T-helper 17 cell (primary cell): ENCODE data around the gene WBP1. TPM values are rescaled to one million over a fixed set of nuclear protein-coding genes. Genes with fewer than 3 reads are reported as not detected.

ENCODE experiments used
- ATAC-seq: fragments of 150-1000 bp; cut with Tn5 transposase; 2 replicates; pipeline ENCODE4 v1.10.0; 2021; ENCODE audit warnings: mild to moderate bottlenecking, moderate library complexity
- DNase-seq, 3 donors: peaks; one replicate each; pipeline versions ENCODE4 v3.0.0 to v3.0.0-alpha.2; 2020 to 2021
- H3K9me3 ChIP-seq: one replicate; pipeline ENCODE4 v1.7.0; 2013; ENCODE audit warnings: low read length, mild to moderate bottlenecking; ENCODE audit not compliant: control insufficient read depth, poor library complexity, severe bottlenecking
- H3K27ac Mint-ChIP-seq: one replicate; pipeline ENCODE4 v1.8.0; 2022; ENCODE audit warnings: mild to moderate bottlenecking, moderate library complexity, mixed read lengths
- H3K27me3 Mint-ChIP-seq: one replicate; pipeline ENCODE4 v1.8.0; 2022; ENCODE audit warnings: mixed read lengths
- H3K36me3 Mint-ChIP-seq: one replicate; pipeline ENCODE4 v1.8.0; 2022; ENCODE audit warnings: low read depth, mixed read lengths
- H3K4me1 Mint-ChIP-seq: one replicate; pipeline ENCODE4 v1.8.0; 2022; ENCODE audit warnings: mild to moderate bottlenecking, mixed read lengths
- H3K4me3 Mint-ChIP-seq: one replicate; pipeline ENCODE4 v1.8.0; 2022; ENCODE audit warnings: mild to moderate bottlenecking, moderate library complexity, mixed read lengths
- total RNA-seq, 4 donors: library from RNA in 2 of 4; stranded (reverse) in 2 of 4; gene quantifications; one replicate each; pipeline ENCODE4 v1.2.3 and lab custom pipeline; 2022 to 2026

WBP1 gene
- total RNA-seq, 2 donors from 2014 or later: 61.7 to 64.2 TPM

GRCh38 chr2:74489906-74490305 is 31.7 kb downstream of the WBP1 start:
- peaks cover 11% of the 10 kb centered on the region for H3K36me3 Mint-ChIP-seq
- no peak overlapping the region for H3K4me3 Mint-ChIP-seq
- no peak for ATAC-seq

GRCh38 chr2:74491648-74492544 is 33.7 kb downstream of the WBP1 start:
- ATAC-seq (no peak), DNase-seq (no peak)
- Mint-ChIP-seq H3K27ac (no peak overlapping the region), H3K4me1 (peaks cover 8% of the 10 kb centered on the region), H3K4me3 (no peak overlapping the region), H3K36me3 (peaks cover 11% of the 10 kb centered on the region), H3K27me3 (no peaks in the 10 kb centered on the region)
- no peaks in the 10 kb centered on the region for H3K9me3 ChIP-seq

More at GRCh38 chr2:74489906-74490305, 31.7 kb downstream of the WBP1 start:
- no peaks in the 10 kb centered on the region for H3K27me3 Mint-ChIP-seq
- no peak for DNase-seq
- H3K4me1 Mint-ChIP-seq: peaks cover 12% of the 10 kb centered on the region
- H3K9me3 ChIP-seq: no peaks in the 10 kb centered on the region
- H3K27ac Mint-ChIP-seq: peak overlapping the region; percentile 60

GRCh38 chr2:74493546-74493945 is 35.3 kb downstream of the WBP1 start:
- H3K27ac Mint-ChIP-seq: no peak overlapping the region
- peaks cover 11% of the 10 kb centered on the region for H3K27me3 Mint-ChIP-seq
- ATAC-seq (no peak), DNase-seq (no peak)
- H3K4me3 Mint-ChIP-seq: no peak overlapping the region
- H3K4me1 Mint-ChIP-seq: peaks cover 16% of the 10 kb centered on the region
- H3K9me3 ChIP-seq: no peaks in the 10 kb centered on the region
- H3K36me3 Mint-ChIP-seq: peaks cover 11% of the 10 kb centered on the region

GRCh38 chr2:74495440-74495839 is 37.2 kb downstream of the WBP1 start:
- no peak overlapping the region for H3K4me3 Mint-ChIP-seq
- H3K27ac Mint-ChIP-seq: no peak overlapping the region
- ATAC-seq (no peak), DNase-seq (no peak)
- H3K27me3 Mint-ChIP-seq: peaks cover 25% of the 10 kb centered on the region
- no peaks in the 10 kb centered on the region for H3K9me3 ChIP-seq
- H3K4me1 Mint-ChIP-seq: peaks cover 17% of the 10 kb centered on the region
- H3K36me3 Mint-ChIP-seq: peaks cover 11% of the 10 kb centered on the region

GRCh38 chr2:74496997-74497776 is 38.9 kb downstream of the WBP1 start:
- no peaks in the 10 kb centered on the region for H3K9me3 ChIP-seq
- H3K4me1 Mint-ChIP-seq: peaks cover 20% of the 10 kb centered on the region
- peaks cover 8% of the 10 kb centered on the region for H3K36me3 Mint-ChIP-seq
- H3K27ac Mint-ChIP-seq: no peak overlapping the region
- DNase-seq (no peak), ATAC-seq (no peak)
- peaks cover 42% of the 10 kb centered on the region for H3K27me3 Mint-ChIP-seq
- H3K4me3 Mint-ChIP-seq: peak overlapping the region; percentile 90

- peak overlapping the region; percentile 90 for H3K4me3 Mint-ChIP-seq
- H3K36me3 Mint-ChIP-seq: peaks cover 5% of the 10 kb centered on the region
- peaks cover 23% of the 10 kb centered on the region for H3K4me1 Mint-ChIP-seq
- peak in 1 of 3 donors; percentile 24 for DNase-seq
- H3K9me3 ChIP-seq: no peaks in the 10 kb centered on the region
- H3K27me3 Mint-ChIP-seq: peaks cover 49% of the 10 kb centered on the region
- peak; percentile 34 for ATAC-seq
- peak overlapping the region; percentile 84 for H3K27ac Mint-ChIP-seq
Measured at GRCh38 chr2:74497777-74498499, 39.7 kb downstream of the WBP1 start.

- H3K36me3 Mint-ChIP-seq: peaks cover 3% of the 10 kb centered on the region
- H3K4me3 Mint-ChIP-seq: peak overlapping the region; percentile 90
- ATAC-seq (peak; percentile 40), DNase-seq (no peak)
- peak overlapping the region; percentile 84 for H3K27ac Mint-ChIP-seq
- peaks cover 57% of the 10 kb centered on the region for H3K27me3 Mint-ChIP-seq
- H3K4me1 Mint-ChIP-seq: peaks cover 23% of the 10 kb centered on the region
- no peaks in the 10 kb centered on the region for H3K9me3 ChIP-seq
Measured at GRCh38 chr2:74498500-74499266, 40.4 kb downstream of the WBP1 start.

- ATAC-seq (peak; percentile 35), DNase-seq (no peak)
- peaks cover 64% of the 10 kb centered on the region for H3K27me3 Mint-ChIP-seq
- peaks cover 3% of the 10 kb centered on the region for H3K36me3 Mint-ChIP-seq
- peak within 1 kb of the TSS; percentile 84 for H3K27ac Mint-ChIP-seq
- peaks cover 24% of the 10 kb centered on the region for H3K4me1 Mint-ChIP-seq
- peak within 1 kb of the TSS; percentile 90 for H3K4me3 Mint-ChIP-seq
- H3K9me3 ChIP-seq: no peaks in the 10 kb centered on the region
Measured at GRCh38 chr2:74499267-74499939, 41.2 kb downstream of the WBP1 start, which contains the start of gene LBX2. Gene LBX2, minus strand, starts transcription at chr2:74499603. Its CDS starts 66 bp downstream, at chr2:74499537.

GRCh38 chr2:74499940-74500577 is 41.8 kb downstream of the WBP1 start:
- Mint-ChIP-seq H3K27ac (no peak overlapping the region), H3K4me1 (peaks cover 31% of the 10 kb centered on the region), H3K27me3 (peaks cover 70% of the 10 kb centered on the region), H3K4me3 (no peak overlapping the region), H3K36me3 (peaks cover 10% of the 10 kb centered on the region)
- H3K9me3 ChIP-seq: no peaks in the 10 kb centered on the region
- no peak for ATAC-seq
- no peak for DNase-seq

GRCh38 chr2:74500578-74500946 is 42.3 kb downstream of the WBP1 start:
- Mint-ChIP-seq H3K4me1 (peaks cover 33% of the 10 kb centered on the region), H3K36me3 (peaks cover 11% of the 10 kb centered on the region), H3K27ac (no peak overlapping the region), H3K27me3 (peaks cover 73% of the 10 kb centered on the region), H3K4me3 (no peak overlapping the region)
- no peaks in the 10 kb centered on the region for H3K9me3 ChIP-seq
- DNase-seq (no peak), ATAC-seq (no peak)

GRCh38 chr2:74501335-74502071 is 43.3 kb downstream of the WBP1 start:
- H3K27ac Mint-ChIP-seq: peak overlapping the region; percentile 2
- peak overlapping the region; percentile 71 for H3K4me3 Mint-ChIP-seq
- peaks cover 11% of the 10 kb centered on the region for H3K36me3 Mint-ChIP-seq
- ATAC-seq: no peak
- peaks cover 73% of the 10 kb centered on the region for H3K27me3 Mint-ChIP-seq
- H3K4me1 Mint-ChIP-seq: peaks cover 32% of the 10 kb centered on the region
- no peaks in the 10 kb centered on the region for H3K9me3 ChIP-seq
- DNase-seq: no peak
